Endothelial cell of umbilical vein (primary cell): ENCODE results near the gene RAC2.

ENCODE experiments used
- EZH2 ChIP-seq: IDR thresholded peaks from 2 replicates; pipeline ENCODE4 v1.6.1; 2012; ENCODE audit warnings: borderline replicate concordance, low read depth, mild to moderate bottlenecking, moderate library complexity, low read length, inconsistent platforms; ENCODE audit not compliant: severe bottlenecking
- MYC ChIP-seq: IDR thresholded peaks from one replicate; pipeline ENCODE4 v1.6.1; 2011; ENCODE audit warnings: mild to moderate bottlenecking, low read depth, low read length
- POLR2A ChIP-seq: IDR thresholded peaks from 2 replicates; pipeline ENCODE4 v1.6.1; 2012; ENCODE audit warnings: low read depth, mild to moderate bottlenecking, control low read depth, low read length
- POLR2AphosphoS5 ChIP-seq: IDR thresholded peaks from 2 replicates; pipeline ENCODE4 v1.6.1; 2012; ENCODE audit warnings: low read depth, mild to moderate bottlenecking, control low read depth, low read length, moderate library complexity; ENCODE audit not compliant: insufficient read depth
- TF ChIP-seq, protein P1 (sequence below), 2 donors: IDR thresholded peaks; 1 replicate in 1 of 2; 2 replicates in 1 of 2; pipeline ENCODE4 v1.5.1; 2011; ENCODE audit warnings: low read length in 2 of 2, mild to moderate bottlenecking in 2 of 2, moderate library complexity in 2 of 2, control low read depth in 1 of 2, inconsistent platforms in 1 of 2, low read depth in 1 of 2; ENCODE audit not compliant: insufficient read depth in 1 of 2; ENCODE audit errors: extremely low read depth in 1 of 2

DNA sequence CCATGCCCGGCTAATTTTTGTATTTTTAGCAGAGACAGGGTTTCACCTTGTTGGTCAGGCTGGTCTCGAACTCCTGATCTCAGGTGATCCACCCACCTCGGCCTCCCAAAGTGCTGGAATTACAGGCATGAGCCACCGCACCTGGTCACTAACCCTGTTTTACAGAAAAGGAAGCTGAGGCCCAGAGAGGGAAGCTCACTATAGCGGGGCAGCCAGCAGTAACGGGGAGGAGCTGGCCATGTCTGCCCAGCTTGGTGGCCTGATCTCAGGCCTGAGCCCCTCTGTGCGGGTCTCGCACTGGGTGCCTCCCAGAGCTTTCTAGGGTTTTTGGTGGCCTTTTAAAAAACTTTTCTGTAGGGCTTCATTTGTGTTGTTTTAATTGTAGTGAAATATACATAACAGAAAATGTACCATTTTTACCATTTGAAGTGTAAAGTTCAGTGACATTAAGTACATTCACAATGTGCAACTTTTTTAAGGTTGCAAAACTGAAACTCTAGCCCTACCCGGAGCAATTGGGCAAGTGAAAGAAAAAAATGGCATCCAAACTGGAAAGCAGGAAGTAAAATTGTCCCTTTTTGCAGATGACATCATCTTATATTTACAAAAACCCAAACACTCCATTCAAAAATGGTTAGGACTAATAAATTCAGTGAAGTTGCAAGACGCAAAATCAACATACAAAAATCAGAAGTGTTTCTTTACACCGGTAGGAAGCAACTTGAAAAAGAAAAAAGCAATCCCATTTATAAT, 23.8 kb upstream of the RAC2 start:
- TF ChIP-seq MYC (no peak), EZH2 (no peak), POLR2A (no peak), POLR2AphosphoS5 (no peak)
- TF ChIP-seq, protein P1, sequence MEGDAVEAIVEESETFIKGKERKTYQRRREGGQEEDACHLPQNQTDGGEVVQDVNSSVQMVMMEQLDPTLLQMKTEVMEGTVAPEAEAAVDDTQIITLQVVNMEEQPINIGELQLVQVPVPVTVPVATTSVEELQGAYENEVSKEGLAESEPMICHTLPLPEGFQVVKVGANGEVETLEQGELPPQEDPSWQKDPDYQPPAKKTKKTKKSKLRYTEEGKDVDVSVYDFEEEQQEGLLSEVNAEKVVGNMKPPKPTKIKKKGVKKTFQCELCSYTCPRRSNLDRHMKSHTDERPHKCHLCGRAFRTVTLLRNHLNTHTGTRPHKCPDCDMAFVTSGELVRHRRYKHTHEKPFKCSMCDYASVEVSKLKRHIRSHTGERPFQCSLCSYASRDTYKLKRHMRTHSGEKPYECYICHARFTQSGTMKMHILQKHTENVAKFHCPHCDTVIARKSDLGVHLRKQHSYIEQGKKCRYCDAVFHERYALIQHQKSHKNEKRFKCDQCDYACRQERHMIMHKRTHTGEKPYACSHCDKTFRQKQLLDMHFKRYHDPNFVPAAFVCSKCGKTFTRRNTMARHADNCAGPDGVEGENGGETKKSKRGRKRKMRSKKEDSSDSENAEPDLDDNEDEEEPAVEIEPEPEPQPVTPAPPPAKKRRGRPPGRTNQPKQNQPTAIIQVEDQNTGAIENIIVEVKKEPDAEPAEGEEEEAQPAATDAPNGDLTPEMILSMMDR (IDR thresholded peaks at IDR 0.05; ENCODE audit: extremely low read depth in 1 of 2, insufficient read depth in 1 of 2, low read depth in 1 of 2, low read length in 2 of 2) = no peak
